Kidney (tissue), 14 donors: ENCODE results near the gene LIMS2. TPM values are rescaled to one million over a fixed set of nuclear protein-coding genes. Genes with fewer than 3 reads are reported as not detected.

Source experiments
- DNase-seq, 5 donors: peaks; one replicate each; pipeline ENCODE4 v3.0.0-alpha.2; 2013 to 2020
- FAIRE-seq: peaks from 2 replicates; lab custom pipeline; 2012; peaks lifted over from hg19 to GRCh38; lab: Jason Lieb, UNC
- H3K27ac ChIP-seq, 2 donors: one replicate each; pipeline ENCODE4 v1.7.0; 2013; ENCODE audit warnings: low read depth in 2 of 2, low read length in 2 of 2, inconsistent platforms in 1 of 2
- H3K27me3 ChIP-seq: one replicate; pipeline ENCODE4 v1.7.1; 2013; ENCODE audit warnings: low read length, inconsistent platforms; ENCODE audit not compliant: control insufficient read depth, insufficient read depth
- H3K36me3 ChIP-seq, 3 donors: one replicate each; pipeline versions ENCODE4 v1.7.0 to v1.7.1; 2013; ENCODE audit warnings: low read length in 3 of 3, control low read depth in 1 of 3, inconsistent platforms in 1 of 3; ENCODE audit not compliant: insufficient read depth in 3 of 3, control insufficient read depth in 2 of 3
- H3K4me1 ChIP-seq, 3 donors: one replicate each; pipeline versions ENCODE4 v1.7.0 to v1.7.1; 2013; ENCODE audit warnings: low read length in 3 of 3, inconsistent platforms in 1 of 3, low read depth in 1 of 3; ENCODE audit not compliant: control insufficient read depth in 2 of 3, insufficient read depth in 2 of 3
- H3K4me3 ChIP-seq, 3 donors: one replicate each; pipeline versions ENCODE4 v1.7.0 to v1.8.1; 2013; ENCODE audit warnings: low read length in 3 of 3, control low read depth in 1 of 3, inconsistent platforms in 1 of 3
- H3K9ac ChIP-seq, 3 donors: one replicate each; pipeline versions ENCODE4 v1.7.0 to v1.7.1; 2013; ENCODE audit warnings: low read length in 3 of 3, control low read depth in 1 of 3, inconsistent platforms in 1 of 3
- H3K9me3 ChIP-seq, 3 donors: one replicate each; pipeline versions ENCODE4 v1.7.0 to v1.7.1; 2013; ENCODE audit warnings: low read length in 3 of 3, control low read depth in 1 of 3, inconsistent platforms in 1 of 3; ENCODE audit not compliant: control insufficient read depth in 2 of 3, insufficient read depth in 1 of 3
- intact Hi-C: fragments of 100-400 bp; cut with DNase I; formaldehyde crosslinking; loops from one replicate; pipeline ENCODE4 v1.11.1; 2022
- polyA plus RNA-seq: library from polyadenylated mRNA; stranded (reverse); fragments of 350-450 nt; fragmentation: Illumina TruSeq; extraction: RNeasy Lipid Tissue Mini Kit (QIAGEN cat#74804); gene quantifications from one replicate; pipeline ENCODE4 v1.2.3, GENCODE V29; 2014; ENCODE audit warnings: low read depth, low replicate concordance; ENCODE audit not compliant: insufficient read depth
- total RNA-seq: library from RNA; stranded (reverse); fragmentation: NEBNext Ultra II Directional; extraction: Animal tissue kit (Norgen Biotek cat#: 25700); gene quantifications from one replicate; pipeline ENCODE4 v1.2.1, GENCODE V29; 2021
- TF ChIP-seq, protein P1 (sequence below): IDR thresholded peaks from 3 replicates; pipeline ENCODE4 v1.5.1; 2012; ENCODE audit warnings: mild to moderate bottlenecking, moderate library complexity, borderline replicate concordance; ENCODE audit not compliant: insufficient read depth; ENCODE audit errors: extremely low read depth
- donor health status: control.
- donor health status: control.
- donor health status: control.
- donor health status: control.
- donor health status: control.
- donor health status: DM: yes; HTN: yes; CAD: no.
- donor health status: Normal renal cell carcinoma (clear cell type).

Gene LIMS2
- total and polyA plus RNA-seq, 2 donors from 2014 or later = 101 to 107 TPM

- no peak for DNase-seq
- no peak overlapping the region for H3K9ac ChIP-seq
- TF ChIP-seq, protein P1, sequence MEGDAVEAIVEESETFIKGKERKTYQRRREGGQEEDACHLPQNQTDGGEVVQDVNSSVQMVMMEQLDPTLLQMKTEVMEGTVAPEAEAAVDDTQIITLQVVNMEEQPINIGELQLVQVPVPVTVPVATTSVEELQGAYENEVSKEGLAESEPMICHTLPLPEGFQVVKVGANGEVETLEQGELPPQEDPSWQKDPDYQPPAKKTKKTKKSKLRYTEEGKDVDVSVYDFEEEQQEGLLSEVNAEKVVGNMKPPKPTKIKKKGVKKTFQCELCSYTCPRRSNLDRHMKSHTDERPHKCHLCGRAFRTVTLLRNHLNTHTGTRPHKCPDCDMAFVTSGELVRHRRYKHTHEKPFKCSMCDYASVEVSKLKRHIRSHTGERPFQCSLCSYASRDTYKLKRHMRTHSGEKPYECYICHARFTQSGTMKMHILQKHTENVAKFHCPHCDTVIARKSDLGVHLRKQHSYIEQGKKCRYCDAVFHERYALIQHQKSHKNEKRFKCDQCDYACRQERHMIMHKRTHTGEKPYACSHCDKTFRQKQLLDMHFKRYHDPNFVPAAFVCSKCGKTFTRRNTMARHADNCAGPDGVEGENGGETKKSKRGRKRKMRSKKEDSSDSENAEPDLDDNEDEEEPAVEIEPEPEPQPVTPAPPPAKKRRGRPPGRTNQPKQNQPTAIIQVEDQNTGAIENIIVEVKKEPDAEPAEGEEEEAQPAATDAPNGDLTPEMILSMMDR = no peak
- intact Hi-C loops = no loop called here
- peaks cover 0 to 19% (median 0%) of the 10 kb centered on the region in 3 donors for H3K4me1 ChIP-seq
- no peak overlapping the region for H3K27ac ChIP-seq
- no peaks in the 10 kb centered on the region for H3K36me3 ChIP-seq
- H3K4me3 ChIP-seq = no peak overlapping the region
- no peak for FAIRE-seq
- H3K27me3 ChIP-seq = peaks cover 2% of the 10 kb centered on the region
- H3K9me3 ChIP-seq = no peaks in the 10 kb centered on the region
These were observed 9.9 kb downstream of the LIMS2 start for GRCh38 chr2:127665267-127665893.

GRCh38 chr2:127664895-127665225 lies 10.5 kb downstream of the LIMS2 start:
- intact Hi-C loops = no loop called here
- peak overlapping the region; percentile 40 to 51 for H3K27ac ChIP-seq
- TF ChIP-seq, protein P1 = no peak
- H3K9ac ChIP-seq = no peak overlapping the region
- FAIRE-seq (no peak), DNase-seq (peak in 1 of 5 donors; percentile 7)
- H3K9me3 ChIP-seq = no peaks in the 10 kb centered on the region
- peaks cover 0 to 19% (median 0%) of the 10 kb centered on the region in 3 donors for H3K4me1 ChIP-seq
- H3K36me3 ChIP-seq = no peaks in the 10 kb centered on the region
- H3K4me3 ChIP-seq = no peak overlapping the region
- peaks cover 2% of the 10 kb centered on the region for H3K27me3 ChIP-seq

- DNase-seq (peak; percentile 70 to 89 (median 86)), FAIRE-seq (no peak)
- Histone ChIP-seq H3K27ac (peak overlapping the region; percentile 40 to 51), H3K9ac (no peak overlapping the region), H3K36me3 (no peaks in the 10 kb centered on the region), H3K4me3 (no peak overlapping the region), H3K27me3 (peaks cover 2% of the 10 kb centered on the region), H3K9me3 (no peaks in the 10 kb centered on the region), H3K4me1 (peaks cover 0 to 19% (median 0%) of the 10 kb centered on the region in 3 donors)
- intact Hi-C loops = no loop called here
- TF ChIP-seq, protein P1 = no peak
These were observed 11.1 kb downstream of the LIMS2 start for GRCh38 chr2:127664065-127664894.
